Mesodermal cell (in vitro differentiated cells): ENCODE data around the gene METRNL.

Experiments used
- H3K27ac ChIP-seq: 2 replicates; pipeline ENCODE4 v1.7.0; 2013; ENCODE audit warnings: mild to moderate bottlenecking, low read depth, low read length, moderate library complexity; ENCODE audit not compliant: severe bottlenecking
- H3K36me3 ChIP-seq: 2 replicates; pipeline ENCODE4 v1.7.1; 2013; ENCODE audit warnings: mild to moderate bottlenecking, low read length, moderate library complexity; ENCODE audit not compliant: control insufficient read depth, insufficient read depth
- H3K4me1 ChIP-seq: one replicate; pipeline ENCODE4 v1.7.1; 2013; ENCODE audit warnings: mild to moderate bottlenecking, low read length; ENCODE audit not compliant: insufficient read depth, control insufficient read depth, poor library complexity, severe bottlenecking
- H3K4me3 ChIP-seq: 2 replicates; pipeline ENCODE4 v1.7.0; 2013; ENCODE audit warnings: low read length, control low read depth, mild to moderate bottlenecking; ENCODE audit not compliant: insufficient read depth, poor library complexity, severe bottlenecking; ENCODE audit errors: extremely low read depth
- H3K9me3 ChIP-seq: 2 replicates; pipeline ENCODE4 v1.7.1; 2013; ENCODE audit warnings: mild to moderate bottlenecking, low read length, moderate library complexity; ENCODE audit not compliant: control insufficient read depth
- WGBS, 2 experiments: methylation state at CpG; one replicate each; pipeline ENCODE4 v1.1.5; 2013; ENCODE audit warnings: missing lambda C conversion rate in 2 of 2; ENCODE audit not compliant: insufficient coverage in 2 of 2; 5-methylcytosine and 5-hydroxymethylcytosine counted together

The METRNL gene

GRCh38 chr17:83075270-83075880, 4.0 kb upstream of the METRNL start:
- WGBS, 2 experiments, result 87 to 93% methylated on average over 18 of the region's 21 CpGs
- Histone ChIP-seq H3K9me3 (no peaks in the 10 kb centered on the region), H3K4me3 (no peak overlapping the region), H3K36me3 (no peaks in the 10 kb centered on the region), H3K27ac (no peak overlapping the region), H3K4me1 (no peaks in the 10 kb centered on the region)

GRCh38 chr17:83076938-83077337, 2.5 kb upstream of the METRNL start:
- 72 to 76% methylated on average over 5 of the region's 6 CpGs for WGBS, 2 experiments
- no peaks in the 10 kb centered on the region for H3K4me1 ChIP-seq

GRCh38 chr17:83077411-83077810, 2.0 kb upstream of the METRNL start:
- no peak overlapping the region for H3K27ac ChIP-seq
- H3K9me3 ChIP-seq, result no peaks in the 10 kb centered on the region
- H3K36me3 ChIP-seq, result no peaks in the 10 kb centered on the region
- no peaks in the 10 kb centered on the region for H3K4me1 ChIP-seq
- WGBS, 2 experiments, result 76 to 80% methylated on average over 10 to 11 of the region's 11 CpGs
- no peak overlapping the region for H3K4me3 ChIP-seq

More at GRCh38 chr17:83076938-83077337, 2.5 kb upstream of the METRNL start:
- Histone ChIP-seq H3K4me3 (no peak overlapping the region), H3K9me3 (no peaks in the 10 kb centered on the region), H3K27ac (no peak overlapping the region), H3K36me3 (no peaks in the 10 kb centered on the region)

DNA sequence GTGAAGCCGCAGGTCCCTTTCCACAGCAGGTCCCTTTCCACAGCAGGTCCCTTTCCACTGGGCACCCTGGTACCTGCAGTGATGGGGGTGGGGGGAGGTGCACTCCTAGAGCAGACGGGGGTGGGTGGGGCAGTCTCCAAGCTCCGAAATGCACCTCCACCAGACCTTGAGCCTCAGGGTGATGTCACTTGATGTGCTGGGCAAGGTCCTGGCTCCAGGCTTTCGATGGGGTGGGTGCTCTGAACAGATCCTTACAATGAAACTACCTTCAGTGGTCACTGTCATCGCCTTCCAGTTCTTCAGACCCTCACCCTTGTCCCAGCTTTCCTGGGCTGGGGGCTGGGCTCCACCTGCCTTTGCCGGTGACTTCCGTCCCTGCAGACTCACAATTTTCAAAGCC, 1.5 kb upstream of the METRNL start:
- no peak overlapping the region for H3K4me3 ChIP-seq
- WGBS, 2 experiments, result 45 to 52% methylated on average over 5 to 6 of the region's 7 CpGs

DNA sequence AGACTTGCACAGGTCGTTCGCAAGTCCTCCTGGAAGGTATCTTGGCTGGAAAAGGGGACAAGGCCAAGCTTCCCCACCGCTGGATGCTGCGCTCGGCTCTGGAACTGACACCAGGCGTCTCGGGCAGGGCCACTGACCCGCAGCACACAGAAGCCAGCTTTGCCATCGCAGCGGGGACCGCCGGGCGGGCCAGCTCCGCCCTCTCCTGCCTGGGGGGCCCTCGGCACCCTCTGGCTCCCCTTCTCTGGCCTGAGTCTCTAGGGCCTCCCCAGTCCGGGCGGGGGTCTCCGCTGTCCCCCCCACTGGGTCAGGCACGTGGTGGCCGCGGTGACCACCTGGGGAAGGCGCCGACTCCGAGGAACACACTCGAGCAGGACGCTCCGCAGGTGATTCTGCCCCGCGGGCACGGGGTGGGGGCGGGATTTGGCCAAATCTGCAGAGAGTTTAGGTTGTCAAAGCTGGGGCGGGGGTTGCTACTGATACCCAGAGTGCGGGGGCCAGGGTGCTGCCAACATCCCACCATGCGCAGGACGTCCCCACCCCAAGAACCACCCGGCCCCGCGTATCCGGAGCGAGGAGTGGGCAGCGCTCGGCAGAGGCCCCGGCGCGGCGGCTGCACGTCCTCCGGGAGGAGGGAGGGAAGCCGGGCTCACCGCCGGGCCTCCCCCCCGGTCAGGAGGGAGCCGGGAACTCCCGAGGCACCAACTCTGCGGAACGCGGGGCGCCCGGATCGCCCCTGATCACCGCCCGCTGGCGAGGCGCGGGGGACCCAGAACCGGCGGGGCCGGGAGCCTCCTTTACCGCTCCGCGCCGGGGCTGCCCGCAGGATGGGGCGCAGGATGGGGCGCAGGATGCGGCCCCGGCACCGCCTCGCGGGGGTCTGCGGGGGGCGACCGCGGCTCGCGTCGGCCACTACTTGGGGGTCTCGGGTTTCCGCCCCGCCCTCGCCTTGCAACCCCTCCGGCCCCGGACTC, 744 bp upstream of the METRNL start:
- Histone ChIP-seq H3K36me3 (no peaks in the 10 kb centered on the region), H3K27ac (no peak overlapping the region), H3K9me3 (no peaks in the 10 kb centered on the region), H3K4me1 (peaks cover 10% of the 10 kb centered on the region), H3K4me3 (peak overlapping the region; percentile 57)
- WGBS, 2 experiments, result 2 to 3% methylated on average over 69 to 78 of the region's 93 CpGs

More for the DNA sequence above, 1.5 kb upstream of the METRNL start:
- Histone ChIP-seq H3K27ac (no peak overlapping the region), H3K9me3 (no peaks in the 10 kb centered on the region), H3K4me1 (peaks cover 3% of the 10 kb centered on the region), H3K36me3 (no peaks in the 10 kb centered on the region)

DNA sequence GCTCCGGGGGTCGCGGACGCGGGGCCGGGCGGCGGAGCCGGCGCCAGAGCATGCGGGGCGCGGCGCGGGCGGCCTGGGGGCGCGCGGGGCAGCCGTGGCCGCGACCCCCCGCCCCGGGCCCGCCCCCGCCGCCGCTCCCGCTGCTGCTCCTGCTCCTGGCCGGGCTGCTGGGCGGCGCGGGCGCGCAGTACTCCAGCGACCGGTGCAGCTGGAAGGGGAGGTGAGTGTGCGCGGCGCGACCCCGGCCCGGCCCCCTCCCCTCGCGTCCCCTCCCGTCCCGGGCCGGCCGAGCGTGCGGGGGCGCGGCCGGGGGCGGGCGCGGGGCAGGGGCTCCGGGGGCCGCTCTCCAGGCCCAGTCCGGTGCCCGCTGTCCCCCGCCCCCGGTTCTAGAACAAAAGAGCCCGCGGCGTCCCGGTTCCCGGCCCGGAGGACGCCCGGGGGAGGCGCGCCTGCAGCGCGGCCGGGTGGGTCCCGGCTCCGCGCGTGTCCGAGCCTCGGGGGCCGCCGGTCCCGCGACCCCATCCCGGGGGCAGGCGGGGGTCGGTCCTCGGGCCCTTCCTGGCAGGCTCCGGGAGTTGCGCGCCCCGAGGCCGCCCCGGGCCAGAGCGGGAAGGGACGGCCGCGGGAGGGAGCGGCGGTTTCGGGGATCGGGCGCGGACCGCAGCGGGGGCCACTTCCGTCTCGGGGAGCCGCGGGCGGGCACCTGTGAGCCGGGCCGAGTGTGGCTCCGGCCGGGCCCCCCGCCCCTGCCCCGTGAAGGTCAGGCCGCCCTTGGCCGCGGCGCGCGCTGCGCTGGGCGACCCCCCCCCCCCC, 563 bp downstream of the METRNL start:
- peaks cover 16% of the 10 kb centered on the region for H3K4me1 ChIP-seq
- H3K9me3 ChIP-seq, result no peaks in the 10 kb centered on the region
- WGBS, 2 experiments, result 0% methylated on average over 47 to 54 of the region's 127 CpGs
- H3K27ac ChIP-seq, result no peak overlapping the region
- H3K4me3 ChIP-seq, result peak overlapping the region; percentile 52
- peaks cover 4% of the 10 kb centered on the region for H3K36me3 ChIP-seq

DNA sequence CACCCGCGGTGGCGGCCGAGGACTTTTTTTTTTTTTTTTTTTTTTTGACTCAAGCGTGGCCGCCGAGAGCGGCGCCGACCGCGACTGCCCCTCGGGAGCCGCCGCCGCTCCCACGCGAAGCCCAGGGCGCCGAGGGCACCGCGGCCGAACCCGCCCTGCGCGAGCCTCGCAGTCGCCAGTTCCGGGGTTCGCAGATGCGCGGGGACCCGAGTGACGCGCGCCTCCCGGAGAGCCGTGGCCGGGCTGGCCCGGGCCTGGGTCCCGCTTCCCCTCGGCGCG, 1.1 kb downstream of the METRNL start:
- 0% methylated on average over 21 to 34 of the region's 44 CpGs for WGBS, 2 experiments
- Histone ChIP-seq H3K36me3 (peaks cover 9% of the 10 kb centered on the region), H3K4me3 (peak overlapping the region; percentile 52), H3K4me1 (peaks cover 16% of the 10 kb centered on the region), H3K27ac (no peak overlapping the region), H3K9me3 (no peaks in the 10 kb centered on the region)

DNA sequence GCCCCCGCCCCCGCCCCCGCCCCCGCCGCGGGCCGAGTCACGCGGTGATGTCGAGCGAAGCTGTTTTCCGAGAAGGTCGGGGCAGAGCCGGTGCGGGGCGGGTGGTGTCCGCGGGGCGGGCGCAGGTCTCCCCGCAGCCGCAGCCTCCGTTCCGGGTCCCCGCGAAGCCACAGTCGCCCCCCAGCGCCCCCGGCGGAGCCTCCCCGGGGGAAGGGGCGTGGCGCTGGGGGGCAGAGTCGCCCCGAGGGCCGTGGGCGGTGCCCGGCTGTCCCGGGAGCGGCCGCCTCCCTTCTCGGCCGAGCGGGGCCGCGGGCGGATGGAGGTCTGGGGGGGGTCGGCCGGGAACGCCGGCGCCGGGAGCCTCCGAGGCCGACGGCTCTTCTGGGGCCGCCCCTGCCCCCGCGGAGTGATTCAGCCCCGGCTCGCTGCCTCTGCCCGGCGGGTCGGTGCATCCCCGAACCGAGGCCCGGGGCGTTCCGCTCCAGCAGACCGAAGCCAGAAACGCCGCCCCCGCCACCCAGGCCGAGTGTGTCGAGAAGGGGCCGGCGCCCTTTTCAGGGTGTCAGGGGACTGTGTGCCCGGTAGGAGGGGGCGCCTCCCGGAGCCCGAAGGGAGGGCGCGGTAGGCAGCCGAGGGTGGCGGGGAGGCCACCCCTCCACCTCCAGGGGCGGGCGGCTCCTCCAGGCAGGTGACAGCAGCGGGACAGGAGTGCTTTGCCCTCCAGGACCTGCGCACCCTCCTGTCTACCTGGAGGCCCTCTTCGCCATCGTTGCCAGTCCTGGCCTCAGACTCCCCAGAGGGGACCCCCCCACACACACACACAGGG, 1.7 kb downstream of the METRNL start:
- Histone ChIP-seq H3K4me3 (peak overlapping the region; percentile 52), H3K27ac (no peak overlapping the region), H3K4me1 (peaks cover 16% of the 10 kb centered on the region), H3K36me3 (peaks cover 15% of the 10 kb centered on the region), H3K9me3 (no peaks in the 10 kb centered on the region)
- 7 to 13% methylated on average over 46 to 69 of the region's 91 CpGs for whole genome bisulfite sequencing, 2 experiments

DNA sequence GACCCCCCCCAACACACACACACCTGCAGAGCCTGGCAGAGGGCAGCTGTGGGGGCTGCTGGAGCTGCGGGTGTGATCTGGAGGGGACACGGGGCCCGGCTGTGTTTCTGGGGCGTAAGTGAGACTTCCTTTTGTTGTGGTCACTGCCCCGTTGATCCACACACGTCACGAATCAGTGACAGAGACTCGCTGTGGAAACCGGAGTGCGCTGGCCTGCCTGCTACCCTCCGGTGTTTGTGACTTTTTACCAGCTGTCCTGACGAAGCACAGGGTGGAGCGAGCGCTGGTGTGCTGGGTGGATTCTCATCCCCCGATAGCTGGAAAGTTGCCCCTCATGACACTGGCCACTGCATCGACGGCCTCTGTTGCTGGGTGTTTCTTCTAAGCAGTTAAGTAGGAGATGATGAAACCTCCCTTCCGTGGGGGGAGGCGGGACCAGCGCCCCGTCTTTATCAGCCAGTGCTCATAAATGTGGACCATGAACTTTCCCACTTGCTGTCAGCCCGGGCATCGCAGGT, 2.3 kb downstream of the METRNL start:
- peak overlapping the region; percentile 52 for H3K4me3 ChIP-seq

GRCh38 chr17:83082424-83082823, 3.0 kb downstream of the METRNL start:
- peaks cover 23% of the 10 kb centered on the region for H3K4me1 ChIP-seq
- H3K27ac ChIP-seq, result no peak overlapping the region

More for the DNA sequence above, 2.3 kb downstream of the METRNL start:
- Histone ChIP-seq H3K4me1 (peaks cover 18% of the 10 kb centered on the region), H3K27ac (no peak overlapping the region), H3K9me3 (no peaks in the 10 kb centered on the region), H3K36me3 (peaks cover 15% of the 10 kb centered on the region)
- WGBS, 2 experiments, result 87 to 89% methylated on average over 21 to 23 of the region's 23 CpGs

More at GRCh38 chr17:83082424-83082823, 3.0 kb downstream of the METRNL start:
- H3K36me3 ChIP-seq, result peaks cover 15% of the 10 kb centered on the region
- 89 to 95% methylated on average over 7 to 8 of the region's 8 CpGs for WGBS, 2 experiments
- no peaks in the 10 kb centered on the region for H3K9me3 ChIP-seq
- no peak overlapping the region for H3K4me3 ChIP-seq
